ENCODE data around the gene RASGRF2. TPM values are rescaled to one million over a fixed set of nuclear protein-coding genes. Genes with fewer than 3 reads are reported as not detected.

Gene RASGRF2
- total RNA-seq, 1 donor from 2014 or later = 4.8 TPM

- H3K36me3 ChIP-seq = no peaks in the 10 kb centered on the region
- no peak overlapping the region for H3K27ac ChIP-seq (replicated peaks)
- H3K4me3 ChIP-seq = no peak overlapping the region
- no peaks in the 10 kb centered on the region for H3K9me3 ChIP-seq (replicated peaks)
- no peak for DNase-seq
- H3K27me3 ChIP-seq (ENCODE audit: low read depth) = no peaks in the 10 kb centered on the region
- intact Hi-C loops (cut with micrococcal nuclease) = no loop called here
- TF ChIP-seq CTCF (IDR thresholded peaks at IDR 0.05; ENCODE audit: borderline replicate concordance) = no peak
- no peaks in the 10 kb centered on the region for H3K4me1 ChIP-seq
Observed at GRCh38 chr5:81209869-81210493, 249.8 kb downstream of the RASGRF2 start.

DNA sequence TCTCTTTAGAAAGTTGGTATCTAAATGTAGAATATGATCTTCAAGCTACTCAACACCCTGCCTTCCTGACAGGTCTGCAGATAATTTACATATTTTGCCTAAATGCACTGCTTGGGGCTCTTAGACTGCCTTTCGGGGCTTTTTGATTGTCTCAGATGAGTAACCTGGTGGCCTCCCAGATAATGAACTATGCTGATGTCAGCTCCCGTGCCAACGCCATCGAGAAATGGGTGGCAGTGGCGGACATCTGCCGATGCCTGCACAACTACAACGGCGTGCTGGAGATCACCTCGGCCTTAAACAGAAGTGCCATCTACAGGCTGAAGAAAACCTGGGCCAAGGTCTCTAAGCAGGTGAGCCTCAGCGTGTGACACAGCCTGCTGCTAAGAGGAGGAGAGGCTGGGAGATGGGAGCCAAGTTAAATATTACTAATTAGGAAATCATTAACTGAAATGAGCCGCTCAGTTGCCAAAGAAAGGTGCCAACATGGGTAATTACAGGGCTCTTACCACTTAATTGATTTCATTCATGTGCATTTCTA is 252.1 kb downstream of the RASGRF2 start:
- intact Hi-C loops (cut with micrococcal nuclease) = no loop called here
- no peaks in the 10 kb centered on the region for H3K9me3 ChIP-seq (replicated peaks)
- no peaks in the 10 kb centered on the region for H3K4me1 ChIP-seq
- no peak for TF ChIP-seq CTCF (IDR thresholded peaks at IDR 0.05; ENCODE audit: borderline replicate concordance)
- no peak for DNase-seq
- no peaks in the 10 kb centered on the region for H3K27me3 ChIP-seq (ENCODE audit: low read depth)
- no peaks in the 10 kb centered on the region for H3K36me3 ChIP-seq
- H3K27ac ChIP-seq (replicated peaks) = no peak overlapping the region
- no peak overlapping the region for H3K4me3 ChIP-seq

- H3K9me3 ChIP-seq (replicated peaks) = no peaks in the 10 kb centered on the region
- H3K27me3 ChIP-seq (ENCODE audit: low read depth) = no peaks in the 10 kb centered on the region
- DNase-seq = no peak
- intact Hi-C loops (cut with micrococcal nuclease) = no loop called here
- no peak overlapping the region for H3K27ac ChIP-seq (replicated peaks)
- no peak for TF ChIP-seq CTCF (IDR thresholded peaks at IDR 0.05; ENCODE audit: borderline replicate concordance)
- H3K4me3 ChIP-seq = no peak overlapping the region
- no peaks in the 10 kb centered on the region for H3K4me1 ChIP-seq
- H3K36me3 ChIP-seq = no peaks in the 10 kb centered on the region
Observed at GRCh38 chr5:81213070-81213469, 252.9 kb downstream of the RASGRF2 start.

DNA sequence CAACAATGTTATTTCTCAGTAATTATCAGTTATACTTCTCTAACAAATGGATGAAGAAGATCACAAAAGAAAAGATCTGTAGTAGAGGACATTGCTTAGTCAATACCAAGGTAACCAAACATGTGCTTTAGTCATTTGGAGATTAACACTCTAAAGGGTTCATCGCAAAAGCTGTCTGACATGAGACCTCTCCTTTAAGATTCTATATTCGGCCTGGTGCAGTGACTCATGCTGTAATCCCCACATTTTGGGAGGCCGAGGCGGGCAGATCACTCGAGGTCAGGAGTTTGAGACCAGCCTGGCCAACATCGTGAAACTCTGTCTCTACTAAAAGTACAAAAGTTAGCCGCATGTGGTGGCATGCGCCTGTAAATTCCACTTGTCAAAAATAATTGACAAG is 254.7 kb downstream of the RASGRF2 start:
- Histone ChIP-seq H3K27me3 (ENCODE audit: low read depth) (no peaks in the 10 kb centered on the region), H3K36me3 (peaks cover 7% of the 10 kb centered on the region), H3K4me3 (no peak overlapping the region), H3K9me3 (replicated peaks) (no peaks in the 10 kb centered on the region), H3K27ac (replicated peaks) (no peak overlapping the region), H3K4me1 (no peaks in the 10 kb centered on the region)
- intact Hi-C loops (cut with micrococcal nuclease) = no loop called here
- DNase-seq = no peak
- no peak for TF ChIP-seq CTCF (IDR thresholded peaks at IDR 0.05; ENCODE audit: borderline replicate concordance)

- H3K9me3 ChIP-seq (replicated peaks) = no peaks in the 10 kb centered on the region
- intact Hi-C loops (cut with micrococcal nuclease) = no loop called here
- H3K27ac ChIP-seq (replicated peaks) = no peak overlapping the region
- no peaks in the 10 kb centered on the region for H3K27me3 ChIP-seq (ENCODE audit: low read depth)
- no peaks in the 10 kb centered on the region for H3K4me1 ChIP-seq
- DNase-seq = no peak
- H3K36me3 ChIP-seq = peaks cover 7% of the 10 kb centered on the region
- TF ChIP-seq CTCF (IDR thresholded peaks at IDR 0.05; ENCODE audit: borderline replicate concordance) = no peak
- H3K4me3 ChIP-seq = no peak overlapping the region
Observed at GRCh38 chr5:81216152-81216551, 256.0 kb downstream of the RASGRF2 start.
